ENCODE measurements around the gene BIRC2. TPM values are rescaled to one million over a fixed set of nuclear protein-coding genes. Genes with fewer than 3 reads are reported as not detected.

The BIRC2 gene
- total RNA-seq, 4 donors from 2014 or later = 66.5 to 95.9 (median 73.2) TPM

- Histone ChIP-seq H3K36me3 (peaks cover 0 to 33% (median 0%) of the 10 kb centered on the region in 4 donors), H3K4me3 (no peak overlapping the region), H3K9me3 (no peaks in the 10 kb centered on the region), H3K27me3 (no peaks in the 10 kb centered on the region), H3K4me1 (peaks cover 0 to 9% (median 0%) of the 10 kb centered on the region in 4 donors), H3K27ac (no peak overlapping the region)
- TF ChIP-seq EP300 (IDR thresholded peaks at IDR 0.05; ENCODE audit: low read depth) = no peak
- TF ChIP-seq POLR2A (IDR thresholded peaks at IDR 0.05) = no peak
- no peak for TF ChIP-seq POLR2AphosphoS5 (IDR thresholded peaks at IDR 0.05)
- TF ChIP-seq CTCF (IDR thresholded peaks at IDR 0.05) = no peak
- intact Hi-C loops (cut with DNase I; ENCODE audit: low total_unique reads) = no loop called here
- no peak for DNase-seq
- in situ Hi-C loops (cut with MboI; ENCODE audit: low pct_ligation_motif_present in 1 of 4, low pct_unique_long_range_greater_than_20kb in 1 of 4, low sequenced_read_pairs in 3 of 4) = loop anchor here in 1 of 4 donors (25.0 kb wide), 1 partner anchor 101 kb away; no protein-coding TSS in a partner anchor
- WGBS, 2 donors (ENCODE audit: low coverage in 1 of 2) = 70 to 72% methylated on average over 2 of the region's 2 CpGs
Observed at GRCh38 chr11:102386136-102386734, 39.2 kb downstream of the BIRC2 start.

GRCh38 chr11:102387043-102387781 is 40.2 kb downstream of the BIRC2 start:
- DNase-seq = no peak
- H3K36me3 ChIP-seq = peaks cover 0 to 25% (median 0%) of the 10 kb centered on the region in 4 donors
- in situ Hi-C loops (cut with MboI; ENCODE audit: low pct_ligation_motif_present in 1 of 4, low pct_unique_long_range_greater_than_20kb in 1 of 4, low sequenced_read_pairs in 3 of 4) = loop anchor here in 1 of 4 donors (25.0 kb wide), 1 partner anchor 100 kb away; no protein-coding TSS in a partner anchor
- H3K27me3 ChIP-seq = no peaks in the 10 kb centered on the region
- H3K4me1 ChIP-seq = peaks cover 0 to 9% (median 0%) of the 10 kb centered on the region in 4 donors
- no peaks in the 10 kb centered on the region for H3K9me3 ChIP-seq
- no peak overlapping the region for H3K27ac ChIP-seq
- H3K4me3 ChIP-seq = no peak overlapping the region
- intact Hi-C loops (cut with DNase I; ENCODE audit: low total_unique reads) = no loop called here
- WGBS, 2 donors (ENCODE audit: low coverage in 1 of 2) = 83 to 94% methylated on average over 3 to 8 of the region's 8 CpGs
- TF ChIP-seq POLR2AphosphoS5 (IDR thresholded peaks at IDR 0.05) (no peak), EP300 (IDR thresholded peaks at IDR 0.05; ENCODE audit: low read depth) (no peak), POLR2A (IDR thresholded peaks at IDR 0.05) (no peak), CTCF (IDR thresholded peaks at IDR 0.05) (no peak)

- in situ Hi-C loops (cut with MboI; ENCODE audit: low pct_ligation_motif_present in 1 of 4, low pct_unique_long_range_greater_than_20kb in 1 of 4, low sequenced_read_pairs in 3 of 4) = loop anchor here in 1 of 4 donors (25.0 kb wide), 1 partner anchor 98 kb away; no protein-coding TSS in a partner anchor
- intact Hi-C loops (cut with DNase I; ENCODE audit: low total_unique reads) = no loop called here
- no peak overlapping the region for H3K27ac ChIP-seq
- DNase-seq = no peak
- H3K4me3 ChIP-seq = no peak overlapping the region
- H3K27me3 ChIP-seq = no peaks in the 10 kb centered on the region
- H3K36me3 ChIP-seq = peaks cover 0 to 30% (median 0%) of the 10 kb centered on the region in 4 donors
- WGBS, 2 donors (ENCODE audit: low coverage in 1 of 2) = 91 to 100% methylated on average over 1 to 4 of the region's 4 CpGs
- no peaks in the 10 kb centered on the region for H3K9me3 ChIP-seq
- TF ChIP-seq POLR2AphosphoS5 (IDR thresholded peaks at IDR 0.05) (no peak), POLR2A (IDR thresholded peaks at IDR 0.05) (no peak), CTCF (IDR thresholded peaks at IDR 0.05) (no peak), EP300 (IDR thresholded peaks at IDR 0.05; ENCODE audit: low read depth) (no peak)
- H3K4me1 ChIP-seq = peaks cover 0 to 9% (median 0%) of the 10 kb centered on the region in 4 donors
Observed at GRCh38 chr11:102389253-102389652, 42.2 kb downstream of the BIRC2 start.
